PC-9 (cell line): ENCODE data around the gene SASH1.

Experiments used
- EZH2 ChIP-seq: fragments of 200-600 bp; sonication (generic); IDR thresholded peaks from 2 replicates; pipeline ENCODE4 v1.8.0; 2017; ENCODE audit warnings: antibody characterized with exemption, low read depth
- TF ChIP-seq, protein P1 (sequence below): fragments of 200-600 bp; sonication (generic); conservative IDR thresholded peaks from 2 replicates; pipeline ENCODE4 v1.6.1; 2017; ENCODE audit warnings: mixed run types, antibody characterized with exemption, mild to moderate bottlenecking, moderate library complexity

DNA sequence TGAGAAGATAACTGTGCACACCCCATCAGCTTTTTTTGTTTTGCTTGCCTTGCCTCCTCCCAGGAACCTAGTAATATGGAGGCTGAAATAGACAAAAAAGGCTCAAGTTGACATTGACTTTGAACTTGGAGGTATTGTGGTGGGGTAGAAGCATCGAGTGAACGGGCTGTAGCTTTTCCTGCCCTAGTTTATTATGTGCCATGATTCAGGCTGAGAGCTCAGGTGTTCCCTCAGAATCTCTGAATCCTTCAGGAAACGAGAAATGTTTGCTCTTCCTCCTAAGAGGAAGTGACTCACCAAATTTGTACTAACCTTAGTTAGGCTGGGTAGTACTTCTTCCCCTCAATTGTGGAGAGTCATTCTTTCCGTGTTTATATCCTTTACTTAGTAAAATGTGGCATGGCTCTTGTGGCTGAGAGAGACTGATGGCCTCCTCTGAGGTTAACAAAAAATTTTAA, 98.8 kb downstream of the SASH1 start:
- TF ChIP-seq, protein P1, sequence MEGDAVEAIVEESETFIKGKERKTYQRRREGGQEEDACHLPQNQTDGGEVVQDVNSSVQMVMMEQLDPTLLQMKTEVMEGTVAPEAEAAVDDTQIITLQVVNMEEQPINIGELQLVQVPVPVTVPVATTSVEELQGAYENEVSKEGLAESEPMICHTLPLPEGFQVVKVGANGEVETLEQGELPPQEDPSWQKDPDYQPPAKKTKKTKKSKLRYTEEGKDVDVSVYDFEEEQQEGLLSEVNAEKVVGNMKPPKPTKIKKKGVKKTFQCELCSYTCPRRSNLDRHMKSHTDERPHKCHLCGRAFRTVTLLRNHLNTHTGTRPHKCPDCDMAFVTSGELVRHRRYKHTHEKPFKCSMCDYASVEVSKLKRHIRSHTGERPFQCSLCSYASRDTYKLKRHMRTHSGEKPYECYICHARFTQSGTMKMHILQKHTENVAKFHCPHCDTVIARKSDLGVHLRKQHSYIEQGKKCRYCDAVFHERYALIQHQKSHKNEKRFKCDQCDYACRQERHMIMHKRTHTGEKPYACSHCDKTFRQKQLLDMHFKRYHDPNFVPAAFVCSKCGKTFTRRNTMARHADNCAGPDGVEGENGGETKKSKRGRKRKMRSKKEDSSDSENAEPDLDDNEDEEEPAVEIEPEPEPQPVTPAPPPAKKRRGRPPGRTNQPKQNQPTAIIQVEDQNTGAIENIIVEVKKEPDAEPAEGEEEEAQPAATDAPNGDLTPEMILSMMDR: no peak
- no peak for TF ChIP-seq EZH2
